ENCODE measurements around the gene HRH3.

Gene HRH3

DNA sequence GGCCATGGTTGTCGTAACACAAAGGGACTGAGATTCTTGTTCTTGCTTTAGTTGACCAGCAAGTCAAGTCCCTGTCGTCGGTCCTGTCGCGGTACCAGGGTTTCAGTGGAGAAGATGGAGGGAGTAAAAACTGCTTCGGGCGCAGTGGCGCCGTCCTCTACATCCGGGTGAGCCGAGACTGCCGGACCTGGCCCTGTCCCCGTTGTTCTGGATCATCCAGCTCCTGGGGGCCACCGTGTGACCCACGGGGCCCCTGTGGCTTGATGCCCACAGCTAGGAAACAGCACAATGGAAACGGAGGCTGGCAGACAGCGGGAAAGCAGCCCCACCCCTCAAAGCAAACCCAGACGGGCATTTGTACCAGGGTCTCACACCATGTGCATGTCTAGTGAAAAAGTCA is 22.3 kb downstream of the HRH3 start:
- Histone ChIP-seq H3K4me2 (ENCODE audit: insufficient read depth, low read length) (no peak overlapping the region), H3K4me1 (ENCODE audit: insufficient read depth, low read length) (peaks cover 30% of the 10 kb centered on the region), H3K27ac (ENCODE audit: low read length) (no peak overlapping the region), H3K27me3 (ENCODE audit: insufficient read depth, low read length, poor library complexity) (no peaks in the 10 kb centered on the region), H3K36me3 (ENCODE audit: insufficient read depth, low read length) (peaks cover 70% of the 10 kb centered on the region), H4K20me1 (ENCODE audit: insufficient read depth, low read length) (peaks cover 32% of the 10 kb centered on the region), H3K4me3 (ENCODE audit: low read depth in 1 of 2, low read length in 2 of 2) (no peak overlapping the region), H3K9ac (ENCODE audit: low read depth, low read length) (no peak overlapping the region), H3K9me3 (ENCODE audit: insufficient read depth, low read length, severe bottlenecking) (no peaks in the 10 kb centered on the region), H3K79me2 (ENCODE audit: insufficient read depth, low read length) (peaks cover 10% of the 10 kb centered on the region; the same call in 1 of the 2 replicates), H2AFZ (ENCODE audit: low read depth, low read length) (no peak overlapping the region)
- no peak for TF ChIP-seq CTCF (IDR thresholded peaks at IDR 0.05; ENCODE audit: borderline replicate concordance, extremely low read depth, low read length, poor library complexity, severe bottlenecking)
- no peak for TF ChIP-seq EZH2 (IDR thresholded peaks at IDR 0.05; ENCODE audit: borderline replicate concordance, low read depth, low read length, severe bottlenecking)
- ATAC-seq (ENCODE audit: insufficient read depth, low read depth) (no peak), DNase-seq (no peak)

DNA sequence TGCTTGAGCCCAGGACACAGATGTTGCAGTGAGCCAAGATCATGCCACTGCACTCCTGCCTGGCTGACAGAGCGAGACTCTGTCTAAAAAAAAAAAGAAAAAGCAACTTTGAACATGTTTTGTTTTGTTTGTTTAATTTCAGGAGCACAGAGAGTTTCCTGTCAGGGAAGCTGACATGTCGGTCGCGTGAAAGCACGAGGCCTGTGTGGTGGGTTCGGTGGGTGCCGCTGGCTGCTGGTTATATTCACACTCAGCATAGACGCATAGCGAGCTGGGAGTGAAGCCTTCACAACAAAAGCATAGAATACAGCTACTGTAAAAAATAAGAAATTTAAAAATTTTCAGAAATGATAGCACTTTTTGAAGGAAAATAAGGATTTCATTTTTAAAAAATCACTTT is 22.8 kb downstream of the HRH3 start:
- no peak overlapping the region for H3K4me2 ChIP-seq (ENCODE audit: insufficient read depth, low read length)
- ATAC-seq (ENCODE audit: insufficient read depth, low read depth), result no peak

DNA sequence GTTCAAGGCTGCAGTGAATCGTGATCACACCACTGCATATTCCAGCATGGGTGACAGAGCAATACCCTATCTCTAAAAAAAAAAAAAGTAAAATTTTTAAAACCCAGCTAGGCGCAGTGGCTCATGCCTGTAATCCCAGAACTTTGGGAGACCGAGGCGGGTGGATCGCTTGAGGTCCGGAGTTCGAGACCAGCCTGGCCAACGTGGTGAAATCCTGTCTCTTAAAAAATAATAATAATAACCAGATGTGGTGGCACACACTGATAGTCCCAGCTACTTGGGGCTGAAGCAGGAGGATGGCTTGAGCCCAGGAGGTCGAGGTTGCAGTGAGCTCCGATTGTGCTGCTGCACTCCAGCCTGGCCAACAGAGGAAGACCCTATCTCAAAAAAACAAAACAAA is 23.8 kb downstream of the HRH3 start:
- H3K9me3 ChIP-seq (ENCODE audit: insufficient read depth, low read length, severe bottlenecking), result no peaks in the 10 kb centered on the region
- H3K79me2 ChIP-seq (ENCODE audit: insufficient read depth, low read length), result peaks cover 25% of the 10 kb centered on the region
- H3K4me2 ChIP-seq (ENCODE audit: insufficient read depth, low read length), result no peak overlapping the region
- H2AFZ ChIP-seq (ENCODE audit: low read depth, low read length), result no peak overlapping the region
- H3K9ac ChIP-seq (ENCODE audit: low read depth, low read length), result no peak overlapping the region
- H3K4me3 ChIP-seq (ENCODE audit: low read depth in 1 of 2, low read length in 2 of 2), result no peak overlapping the region
- no peak overlapping the region for H3K27ac ChIP-seq (ENCODE audit: low read length)
- DNase-seq (no peak), ATAC-seq (ENCODE audit: insufficient read depth, low read depth) (no peak)
- H3K27me3 ChIP-seq (ENCODE audit: insufficient read depth, low read length, poor library complexity), result no peaks in the 10 kb centered on the region
- H3K36me3 ChIP-seq (ENCODE audit: insufficient read depth, low read length), result peaks cover 71% of the 10 kb centered on the region
- H3K4me1 ChIP-seq (ENCODE audit: insufficient read depth, low read length), result peaks cover 30% of the 10 kb centered on the region
- TF ChIP-seq CTCF (IDR thresholded peaks at IDR 0.05; ENCODE audit: borderline replicate concordance, extremely low read depth, low read length, poor library complexity, severe bottlenecking) (no peak), EZH2 (IDR thresholded peaks at IDR 0.05; ENCODE audit: borderline replicate concordance, low read depth, low read length, severe bottlenecking) (no peak)
- H4K20me1 ChIP-seq (ENCODE audit: insufficient read depth, low read length), result peaks cover 39% of the 10 kb centered on the region

More for the DNA sequence above, 22.8 kb downstream of the HRH3 start:
- TF ChIP-seq CTCF (IDR thresholded peaks at IDR 0.05; ENCODE audit: borderline replicate concordance, extremely low read depth, low read length, poor library complexity, severe bottlenecking) (no peak), EZH2 (IDR thresholded peaks at IDR 0.05; ENCODE audit: borderline replicate concordance, low read depth, low read length, severe bottlenecking) (no peak)
- no peak overlapping the region for H3K4me3 ChIP-seq (ENCODE audit: low read depth in 1 of 2, low read length in 2 of 2)
- H3K9ac ChIP-seq (ENCODE audit: low read depth, low read length), result no peak overlapping the region
- peaks cover 15% of the 10 kb centered on the region for H3K79me2 ChIP-seq (ENCODE audit: insufficient read depth, low read length)
- no peak overlapping the region for H2AFZ ChIP-seq (ENCODE audit: low read depth, low read length)
- H3K27me3 ChIP-seq (ENCODE audit: insufficient read depth, low read length, poor library complexity), result no peaks in the 10 kb centered on the region
- H3K9me3 ChIP-seq (ENCODE audit: insufficient read depth, low read length, severe bottlenecking), result no peaks in the 10 kb centered on the region
- H4K20me1 ChIP-seq (ENCODE audit: insufficient read depth, low read length), result peaks cover 37% of the 10 kb centered on the region
- DNase-seq, result no peak
- no peak overlapping the region for H3K27ac ChIP-seq (ENCODE audit: low read length)
- peaks cover 72% of the 10 kb centered on the region for H3K36me3 ChIP-seq (ENCODE audit: insufficient read depth, low read length)
- H3K4me1 ChIP-seq (ENCODE audit: insufficient read depth, low read length), result peaks cover 30% of the 10 kb centered on the region

GRCh38 chr20:62195736-62196135 is 24.3 kb downstream of the HRH3 start:
- no peak for DNase-seq
- Histone ChIP-seq H3K9me3 (ENCODE audit: insufficient read depth, low read length, severe bottlenecking) (no peaks in the 10 kb centered on the region), H3K79me2 (ENCODE audit: insufficient read depth, low read length) (peaks cover 31% of the 10 kb centered on the region), H3K27ac (ENCODE audit: low read length) (peak overlapping the region; percentile 57), H4K20me1 (ENCODE audit: insufficient read depth, low read length) (peaks cover 39% of the 10 kb centered on the region), H3K36me3 (ENCODE audit: insufficient read depth, low read length) (peaks cover 70% of the 10 kb centered on the region), H3K4me2 (ENCODE audit: insufficient read depth, low read length) (peak overlapping the region; percentile 44), H3K9ac (ENCODE audit: low read depth, low read length) (peak overlapping the region; percentile 32), H2AFZ (ENCODE audit: low read depth, low read length) (no peak overlapping the region), H3K4me1 (ENCODE audit: insufficient read depth, low read length) (peaks cover 30% of the 10 kb centered on the region), H3K27me3 (ENCODE audit: insufficient read depth, low read length, poor library complexity) (no peaks in the 10 kb centered on the region), H3K4me3 (ENCODE audit: low read depth in 1 of 2, low read length in 2 of 2) (no peak overlapping the region)
- no peak for ATAC-seq (ENCODE audit: insufficient read depth, low read depth)
- TF ChIP-seq EZH2 (IDR thresholded peaks at IDR 0.05; ENCODE audit: borderline replicate concordance, low read depth, low read length, severe bottlenecking) (no peak), CTCF (IDR thresholded peaks at IDR 0.05; ENCODE audit: borderline replicate concordance, extremely low read depth, low read length, poor library complexity, severe bottlenecking) (no peak)
